ENCODE data around the gene RBL1.
"Not testable (repeated sequence)": the region's sequence is repeated elsewhere in the genome, so short reads cannot be mapped to it uniquely, and the experiment has no call there.

RBL1 gene

GRCh38 chr20:37042986-37043972, 52.5 kb downstream of the RBL1 start:
- H3K36me3 Mint-ChIP-seq (ENCODE audit: low read depth) = peaks cover 65% of the 10 kb centered on the region
- H3K4me3 Mint-ChIP-seq = peak overlapping the region; percentile 72
- H3K9me3 Mint-ChIP-seq = peaks cover 10% of the 10 kb centered on the region
- peak overlapping the region; percentile 89 for H3K27ac Mint-ChIP-seq
- peaks cover 21% of the 10 kb centered on the region for H3K4me1 Mint-ChIP-seq (ENCODE audit: low read depth)
- no peaks in the 10 kb centered on the region for H3K27me3 Mint-ChIP-seq
- intact Hi-C loops (cut with micrococcal nuclease) = no loop called here

DNA sequence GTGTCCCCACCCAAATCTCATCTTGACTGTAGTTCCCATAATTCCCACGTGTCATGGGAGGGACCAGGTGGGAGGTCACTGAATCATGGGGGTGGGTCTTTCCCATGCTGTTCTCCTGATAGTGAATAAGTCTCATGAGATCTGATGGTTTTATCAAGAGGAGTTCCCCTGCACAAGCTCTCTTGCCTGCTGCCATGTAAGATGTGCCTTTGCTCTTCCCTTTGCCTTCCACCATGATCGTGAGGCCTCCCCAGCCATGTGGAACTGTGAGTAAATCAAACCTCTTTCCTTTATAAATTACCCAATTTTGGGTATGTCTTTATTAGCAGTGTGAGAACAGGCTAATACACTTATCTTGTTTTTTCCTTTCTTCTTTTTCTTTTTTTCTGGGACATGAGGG, 56.4 kb downstream of the RBL1 start:
- peaks cover 10% of the 10 kb centered on the region for H3K9me3 Mint-ChIP-seq
- H3K27me3 Mint-ChIP-seq, H3K4me3 Mint-ChIP-seq, H3K27ac Mint-ChIP-seq: not testable (repeated sequence)
- intact Hi-C loops (cut with micrococcal nuclease) = loop anchor here (10.0 kb wide), 1 partner anchor 45 kb away; no protein-coding TSS in a partner anchor
- H3K4me1 Mint-ChIP-seq (ENCODE audit: low read depth) = peaks cover 14% of the 10 kb centered on the region
- peaks cover 61% of the 10 kb centered on the region for H3K36me3 Mint-ChIP-seq (ENCODE audit: low read depth)

DNA sequence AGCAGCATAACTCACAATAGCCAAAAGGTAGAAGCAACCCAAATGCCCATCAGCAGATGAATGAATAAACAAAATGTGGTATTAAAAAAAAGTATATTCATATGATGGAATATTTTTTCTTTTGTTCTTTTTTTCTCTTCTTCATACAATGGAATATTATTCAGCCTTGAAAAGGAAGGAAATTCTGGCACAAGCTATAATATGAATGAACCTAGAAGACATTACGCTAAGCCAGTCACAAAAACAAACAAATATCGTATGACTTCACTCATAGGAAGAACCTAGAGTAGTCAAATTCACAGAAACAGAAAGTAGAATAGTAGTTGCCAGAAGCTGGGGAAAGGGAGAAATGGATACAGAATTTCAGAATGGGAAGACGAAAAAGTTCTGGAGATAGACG, 63.7 kb downstream of the RBL1 start:
- H3K4me3 Mint-ChIP-seq = no peak overlapping the region
- no peak overlapping the region for H3K27ac Mint-ChIP-seq
- peaks cover 38% of the 10 kb centered on the region for H3K36me3 Mint-ChIP-seq (ENCODE audit: low read depth)
- no peaks in the 10 kb centered on the region for H3K27me3 Mint-ChIP-seq
- H3K9me3 Mint-ChIP-seq = no peaks in the 10 kb centered on the region
- H3K4me1 Mint-ChIP-seq (ENCODE audit: low read depth) = no peaks in the 10 kb centered on the region
- intact Hi-C loops (cut with micrococcal nuclease) = loop anchor here (10.0 kb wide), 1 partner anchor 53 kb away; no protein-coding TSS in a partner anchor

- H3K36me3 Mint-ChIP-seq (ENCODE audit: low read depth) = peaks cover 35% of the 10 kb centered on the region
- H3K27ac Mint-ChIP-seq = no peak overlapping the region
- intact Hi-C loops (cut with micrococcal nuclease) = no loop called here
- no peaks in the 10 kb centered on the region for H3K4me1 Mint-ChIP-seq (ENCODE audit: low read depth)
- no peaks in the 10 kb centered on the region for H3K9me3 Mint-ChIP-seq
- no peaks in the 10 kb centered on the region for H3K27me3 Mint-ChIP-seq
- H3K4me3 Mint-ChIP-seq = no peak overlapping the region
Measured at GRCh38 chr20:37020636-37021035, 75.2 kb downstream of the RBL1 start.

- intact Hi-C loops (cut with micrococcal nuclease); H3K9me3 Mint-ChIP-seq; H3K27me3 Mint-ChIP-seq; H3K27ac Mint-ChIP-seq; H3K4me3 Mint-ChIP-seq: not testable (repeated sequence)
- peaks cover 27% of the 10 kb centered on the region for H3K36me3 Mint-ChIP-seq (ENCODE audit: low read depth)
- peaks cover 15% of the 10 kb centered on the region for H3K4me1 Mint-ChIP-seq (ENCODE audit: low read depth)
Measured at GRCh38 chr20:37012631-37013030, 83.2 kb downstream of the RBL1 start.

DNA sequence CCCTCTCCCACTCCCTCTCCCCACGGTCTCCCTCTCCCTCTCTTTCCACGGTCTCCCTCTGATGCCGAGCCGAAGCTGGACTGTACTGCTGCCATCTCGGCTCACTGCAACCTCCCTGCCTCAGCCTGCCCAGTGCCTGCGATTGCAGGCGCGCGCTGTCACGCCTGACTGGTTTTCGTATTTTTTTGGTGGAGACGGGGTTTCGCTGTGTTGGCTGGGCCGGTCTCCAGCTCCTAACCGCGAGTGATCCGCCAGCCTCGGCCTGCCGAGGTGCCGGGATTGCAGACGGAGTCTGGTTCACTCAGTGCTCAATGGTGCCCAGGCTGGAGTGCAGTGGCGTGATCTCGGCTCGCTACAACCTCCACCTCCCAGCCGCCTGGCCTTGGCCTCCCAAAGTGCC, 83.9 kb downstream of the RBL1 start:
- H3K27ac Mint-ChIP-seq; H3K4me3 Mint-ChIP-seq; intact Hi-C loops (cut with micrococcal nuclease); H3K9me3 Mint-ChIP-seq; H3K27me3 Mint-ChIP-seq: not testable (repeated sequence)
- Mint-ChIP-seq H3K36me3 (ENCODE audit: low read depth) (peaks cover 19% of the 10 kb centered on the region), H3K4me1 (ENCODE audit: low read depth) (peaks cover 20% of the 10 kb centered on the region)

GRCh38 chr20:37011147-37011546, 84.7 kb downstream of the RBL1 start:
- H3K4me3 Mint-ChIP-seq = no peak overlapping the region
- no peak overlapping the region for H3K27ac Mint-ChIP-seq
- no peaks in the 10 kb centered on the region for H3K27me3 Mint-ChIP-seq
- intact Hi-C loops (cut with micrococcal nuclease) = no loop called here
- no peaks in the 10 kb centered on the region for H3K9me3 Mint-ChIP-seq
- peaks cover 13% of the 10 kb centered on the region for H3K36me3 Mint-ChIP-seq (ENCODE audit: low read depth)
- H3K4me1 Mint-ChIP-seq (ENCODE audit: low read depth) = peaks cover 20% of the 10 kb centered on the region

DNA sequence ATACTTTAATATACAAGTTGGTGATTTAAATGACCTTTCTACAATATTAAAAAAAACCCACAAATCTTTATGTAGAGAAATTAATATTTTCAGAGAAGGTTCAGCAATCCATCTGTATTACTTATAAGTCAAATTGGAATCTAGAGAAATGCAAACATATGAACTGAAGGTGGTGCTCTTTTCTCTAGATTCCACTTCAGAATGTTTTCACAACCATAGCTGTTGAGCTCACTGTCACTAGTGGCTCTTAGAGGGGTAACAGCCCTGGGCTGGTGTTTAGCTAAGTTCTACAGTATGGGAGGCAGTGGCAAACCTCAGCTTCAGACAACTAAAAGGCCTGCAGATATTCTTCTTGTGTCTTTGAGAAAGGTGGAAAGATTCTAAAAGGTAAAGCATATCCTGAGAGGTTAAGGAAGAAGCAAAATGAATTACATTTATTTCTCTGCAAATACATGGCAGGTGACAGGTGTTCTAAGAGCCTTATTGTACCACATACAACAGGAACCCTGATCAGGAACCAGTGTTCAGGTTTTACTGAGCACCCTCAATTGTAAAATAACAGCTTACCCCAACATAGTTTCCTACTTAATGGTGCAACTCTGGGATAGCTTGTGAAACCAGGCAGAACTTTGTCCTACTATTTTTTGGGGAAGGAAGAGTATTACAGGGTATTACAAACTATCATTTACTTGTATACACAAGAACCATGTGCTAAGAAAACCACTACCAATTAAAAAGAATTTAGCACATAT, 87.7 kb downstream of the RBL1 start:
- peaks cover 15% of the 10 kb centered on the region for H3K36me3 Mint-ChIP-seq (ENCODE audit: low read depth)
- peak overlapping the region; percentile 89 for H3K27ac Mint-ChIP-seq
- intact Hi-C loops (cut with micrococcal nuclease) = loop anchor here (2.0 kb wide), 1 partner anchor 73 kb away; no protein-coding TSS in a partner anchor
- no peaks in the 10 kb centered on the region for H3K27me3 Mint-ChIP-seq
- H3K9me3 Mint-ChIP-seq = no peaks in the 10 kb centered on the region
- peaks cover 34% of the 10 kb centered on the region for H3K4me1 Mint-ChIP-seq (ENCODE audit: low read depth)
- peak overlapping the region; percentile 26 for H3K4me3 Mint-ChIP-seq

- Mint-ChIP-seq H3K4me3 (peak overlapping the region; percentile 20), H3K4me1 (ENCODE audit: low read depth) (peaks cover 34% of the 10 kb centered on the region), H3K27ac (peak overlapping the region; percentile 94), H3K36me3 (ENCODE audit: low read depth) (peaks cover 14% of the 10 kb centered on the region)
- not testable (repeated sequence) for H3K27me3 Mint-ChIP-seq, H3K9me3 Mint-ChIP-seq
- intact Hi-C loops (cut with micrococcal nuclease) = loop anchor here (1.0 to 2.0 kb wide), 2 partner anchors 17 to 54 kb away; partner anchors contain the start of gene SAMHD1
Measured at GRCh38 chr20:37005062-37005942, 90.5 kb downstream of the RBL1 start.

DNA sequence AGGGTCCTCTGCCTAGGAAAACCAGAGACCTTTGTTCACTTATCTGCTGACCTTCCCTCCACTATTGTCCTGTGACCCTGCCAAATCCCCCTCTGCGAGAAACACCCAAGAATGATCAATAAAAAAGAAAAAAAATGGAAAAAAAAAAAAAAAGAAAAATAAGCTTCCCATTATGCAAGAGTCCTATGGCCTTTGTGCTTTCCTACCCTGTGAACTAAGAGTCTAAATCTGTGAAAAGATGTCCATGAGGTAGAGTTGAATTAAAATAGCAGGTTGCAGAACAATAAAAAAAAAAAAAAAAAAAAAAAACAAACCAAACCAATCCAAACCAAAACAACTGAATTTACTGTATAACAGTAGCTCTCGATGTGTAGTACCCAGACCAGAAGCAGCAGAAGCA, 94.2 kb downstream of the RBL1 start:
- H3K27me3 Mint-ChIP-seq; intact Hi-C loops (cut with micrococcal nuclease); H3K9me3 Mint-ChIP-seq; H3K4me3 Mint-ChIP-seq; H3K27ac Mint-ChIP-seq: not testable (repeated sequence)
- Mint-ChIP-seq H3K4me1 (ENCODE audit: low read depth) (peaks cover 15% of the 10 kb centered on the region), H3K36me3 (ENCODE audit: low read depth) (peaks cover 14% of the 10 kb centered on the region)

- peaks cover 26% of the 10 kb centered on the region for H3K36me3 Mint-ChIP-seq (ENCODE audit: low read depth)
- H3K27me3 Mint-ChIP-seq; H3K4me3 Mint-ChIP-seq; H3K27ac Mint-ChIP-seq; intact Hi-C loops (cut with micrococcal nuclease); H3K9me3 Mint-ChIP-seq: not testable (repeated sequence)
- peaks cover 18% of the 10 kb centered on the region for H3K4me1 Mint-ChIP-seq (ENCODE audit: low read depth)
Measured at GRCh38 chr20:37000171-37000570, 95.6 kb downstream of the RBL1 start.

DNA sequence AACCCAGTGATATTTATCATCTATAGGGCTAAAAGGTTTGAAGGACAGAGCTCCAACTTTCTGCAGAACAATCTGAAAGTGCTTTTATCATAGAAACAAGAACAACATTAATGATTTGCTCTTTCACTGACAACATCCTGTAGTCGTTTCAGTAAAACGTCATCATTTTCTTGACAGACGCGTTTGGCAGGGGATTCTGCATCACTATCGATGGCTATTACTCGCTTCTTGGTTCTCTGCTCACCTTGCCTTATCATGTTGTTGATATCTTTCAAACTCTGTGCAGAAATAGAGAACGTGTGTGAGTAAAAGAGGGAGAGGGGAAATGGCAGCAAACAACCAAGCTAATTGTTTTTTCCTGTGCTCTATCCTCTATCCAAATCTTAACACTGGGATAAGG, 97.1 kb downstream of the RBL1 start:
- intact Hi-C loops (cut with micrococcal nuclease) = no loop called here
- peaks cover 22% of the 10 kb centered on the region for H3K4me1 Mint-ChIP-seq (ENCODE audit: low read depth)
- H3K36me3 Mint-ChIP-seq (ENCODE audit: low read depth) = peaks cover 39% of the 10 kb centered on the region
- H3K9me3 Mint-ChIP-seq = peaks cover 15% of the 10 kb centered on the region
- peak overlapping the region; percentile 22 for H3K27ac Mint-ChIP-seq
- no peak overlapping the region for H3K4me3 Mint-ChIP-seq
- no peaks in the 10 kb centered on the region for H3K27me3 Mint-ChIP-seq

- peaks cover 26% of the 10 kb centered on the region for H3K9me3 Mint-ChIP-seq
- no peaks in the 10 kb centered on the region for H3K27me3 Mint-ChIP-seq
- intact Hi-C loops (cut with micrococcal nuclease) = no loop called here
- no peak overlapping the region for H3K4me3 Mint-ChIP-seq
- peaks cover 16% of the 10 kb centered on the region for H3K4me1 Mint-ChIP-seq (ENCODE audit: low read depth)
- no peak overlapping the region for H3K27ac Mint-ChIP-seq
- peaks cover 38% of the 10 kb centered on the region for H3K36me3 Mint-ChIP-seq (ENCODE audit: low read depth)
Measured at GRCh38 chr20:36997121-36997520, 98.7 kb downstream of the RBL1 start.

Data from dendritic cell treated with granulocyte-macrophage colony-stimulating factor and Interleukin-4, amounts not matched to agents 40 ng/mL and 50 ng/mL, for 4 days (primary cell).